GM19438 (cell line): ENCODE results near the gene ZNF23.
"Not testable (repeated sequence)": the region's sequence is repeated elsewhere in the genome, so short reads cannot be mapped to it uniquely, and the experiment has no call there.

ENCODE experiments used
- ATAC-seq: cut with Tn5 transposase; IDR thresholded peaks from one replicate; pipeline ENCODE4 v1.9.1; 2021; ENCODE audit warnings: low read depth; ENCODE audit not compliant: unreplicated experiment

ZNF23 gene

DNA sequence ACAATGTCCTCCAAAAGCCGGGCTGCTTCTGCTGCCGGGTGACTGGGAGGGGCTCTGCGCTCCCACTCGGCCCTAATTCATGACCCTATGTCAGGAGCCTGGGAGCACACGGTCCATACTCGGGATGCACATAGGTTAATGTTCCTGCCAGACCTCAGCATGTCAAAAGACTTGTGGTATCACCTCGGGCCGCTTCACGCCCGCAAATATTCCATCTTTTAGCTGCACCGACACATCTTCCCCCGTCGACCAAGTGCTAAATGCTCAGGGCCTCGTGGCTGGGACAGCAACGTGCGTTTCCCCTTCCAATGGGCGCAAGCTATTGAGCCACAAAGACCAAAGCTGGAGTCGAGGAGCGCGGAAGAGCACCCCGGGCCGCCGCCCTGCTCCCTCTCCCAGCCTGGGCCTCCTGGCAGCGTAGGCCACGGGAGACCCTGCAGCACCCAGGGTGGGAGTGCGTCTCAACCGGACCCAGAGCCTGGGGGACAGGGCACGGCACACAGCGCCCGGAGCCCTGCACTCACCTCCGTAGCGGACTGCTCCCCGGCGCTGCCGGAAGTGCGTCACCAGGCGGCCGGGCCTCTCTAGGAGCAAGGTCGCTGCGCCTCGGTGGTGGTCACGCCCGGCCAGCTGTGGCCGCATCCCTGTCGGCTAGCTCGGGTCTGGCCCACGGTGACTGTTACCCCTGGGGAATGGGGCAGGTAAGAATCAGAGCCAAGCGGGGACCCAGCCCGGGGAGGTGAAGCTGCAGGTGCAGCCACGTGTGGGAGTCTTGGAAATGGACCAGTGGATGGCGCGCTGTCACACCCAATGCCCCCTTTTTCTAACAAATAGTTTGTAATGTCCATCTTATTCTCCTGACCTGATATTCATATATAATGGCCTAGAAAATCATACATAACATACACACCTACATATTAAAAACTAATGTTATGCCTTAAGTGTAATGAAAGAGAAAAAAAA is at the start of gene ZNF23:
TSS of gene ZNF23 (minus strand) at position 562 of the 963 bp plus-strand sequence. CDS start 5,451 bp downstream, outside the sequence.
- ATAC-seq, result peak; percentile 97

DNA sequence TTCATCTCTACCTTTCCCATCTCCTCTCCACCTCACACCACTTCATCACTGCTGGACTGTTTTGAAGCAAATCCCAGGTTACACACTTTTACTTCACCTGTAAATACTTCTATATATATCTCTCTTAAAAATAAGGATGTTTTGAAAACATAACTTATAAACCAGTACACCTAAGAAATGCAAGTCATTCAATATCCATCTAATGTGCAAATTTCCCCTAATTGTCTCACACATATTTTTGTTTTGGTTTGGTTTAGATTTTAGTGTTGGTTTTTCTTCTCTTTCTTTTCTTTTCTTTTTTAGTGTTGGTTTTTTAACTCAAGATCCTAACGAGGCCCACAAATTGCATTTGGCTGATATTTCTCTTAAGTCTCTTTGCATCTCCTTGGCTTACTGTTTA is 45.0 kb upstream of the ZNF23 start:
- no peak for ATAC-seq

DNA sequence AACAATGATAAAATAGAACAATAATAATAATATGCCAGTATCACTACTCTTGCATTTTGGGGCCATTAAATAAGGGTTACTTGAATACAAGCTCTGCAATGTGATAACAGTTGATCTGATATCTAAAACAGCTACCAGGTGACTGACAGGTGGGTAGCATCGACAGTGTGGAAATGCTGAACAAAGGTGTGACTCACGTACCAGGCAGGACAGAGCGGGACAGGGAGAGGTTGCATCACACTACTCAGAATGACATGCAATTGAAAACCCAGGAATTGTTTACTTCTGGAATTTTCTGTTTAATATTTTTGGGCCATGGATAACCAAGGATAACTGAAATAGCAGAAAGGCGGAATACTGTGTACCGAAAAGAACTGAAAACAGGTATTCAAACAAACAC is 42.9 kb upstream of the ZNF23 start:
- ATAC-seq, result no peak

GRCh38 chr16:71504051-71504450 is 42.0 kb upstream of the ZNF23 start:
- not testable (repeated sequence) for ATAC-seq

DNA sequence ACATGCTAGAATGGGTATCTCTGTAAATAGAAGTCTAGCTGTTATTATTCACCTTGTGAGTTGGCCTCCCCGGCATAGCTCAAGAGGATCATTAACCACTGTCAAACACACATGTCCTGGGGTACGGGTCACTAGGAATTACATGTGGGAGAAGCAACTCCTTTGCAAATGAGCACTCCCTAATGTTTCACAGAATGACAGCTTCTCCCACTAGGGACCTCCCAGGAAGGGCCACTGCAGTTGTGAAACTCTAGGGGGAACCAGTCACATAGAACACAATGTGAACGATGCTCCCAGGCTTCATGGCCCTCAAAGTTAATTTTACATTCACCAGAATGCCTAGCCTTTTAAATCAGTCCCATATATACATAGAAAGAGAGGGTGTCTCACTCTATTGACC is 39.5 kb upstream of the ZNF23 start:
- no peak for ATAC-seq

DNA sequence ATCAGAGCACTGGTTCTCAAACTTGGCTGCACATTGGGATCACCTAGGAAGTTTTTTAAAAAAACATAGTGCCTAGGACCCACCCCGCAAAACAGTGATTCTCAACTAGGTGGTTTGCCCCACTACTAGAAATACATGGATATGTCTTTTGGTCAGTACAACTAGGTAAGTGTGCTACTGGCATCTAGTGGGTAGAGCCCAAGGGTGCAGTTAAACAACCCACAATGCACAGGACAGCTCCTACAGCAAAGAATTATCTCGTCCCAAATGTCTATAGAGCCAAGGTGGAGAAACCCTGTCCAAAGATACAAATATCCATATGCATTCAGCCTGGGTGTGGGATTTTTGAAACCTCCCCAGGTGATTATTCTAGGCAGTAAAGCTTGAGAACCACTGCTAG is 38.9 kb upstream of the ZNF23 start:
- no peak for ATAC-seq

DNA sequence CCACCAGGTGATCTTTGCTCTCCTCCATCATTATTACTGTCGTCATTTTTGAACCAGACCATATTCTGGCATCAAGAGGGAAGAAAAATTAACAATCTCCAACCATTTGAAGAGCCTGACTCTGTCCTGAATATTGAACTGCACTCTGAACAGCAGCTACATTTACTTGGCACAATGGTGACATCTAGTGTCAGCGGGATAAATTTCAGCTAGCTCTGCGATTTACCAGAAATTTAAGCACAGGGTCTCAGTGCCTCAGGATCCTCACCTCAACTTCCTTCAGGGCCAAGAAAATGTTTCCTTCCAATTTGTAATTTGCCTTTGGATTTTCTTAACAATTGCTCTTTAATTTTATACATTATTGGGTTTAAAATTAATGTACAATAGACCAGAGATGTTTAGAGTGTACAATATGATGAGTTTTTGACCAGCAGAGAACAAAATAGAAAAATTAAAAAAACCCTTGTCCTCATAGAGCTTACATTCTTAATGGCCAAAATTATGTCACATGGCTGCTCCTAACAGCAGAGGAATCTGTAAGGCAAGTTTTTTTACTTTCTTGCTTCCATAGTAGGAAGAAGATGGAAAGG is 37.8 kb upstream of the ZNF23 start:
- ATAC-seq, result no peak

DNA sequence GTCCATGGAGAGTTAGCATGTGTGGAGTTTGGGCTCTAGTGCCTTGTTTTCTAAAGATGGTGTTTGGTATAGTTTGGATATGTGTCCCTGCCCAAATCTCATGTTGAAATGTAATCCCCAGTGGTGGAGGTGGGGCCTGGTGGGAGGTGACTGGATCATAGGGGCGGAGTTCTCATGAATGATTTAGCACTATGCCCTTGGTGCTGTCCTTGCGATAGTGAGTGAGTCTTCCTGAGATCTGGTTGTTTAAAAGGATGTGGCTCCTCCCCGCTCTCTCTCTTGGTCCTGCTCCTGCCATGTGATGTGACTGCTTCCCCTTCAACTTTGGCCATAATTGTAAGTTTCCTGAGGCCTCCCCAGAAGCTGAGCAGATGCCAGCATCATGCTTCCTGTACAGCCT is 36.0 kb upstream of the ZNF23 start:
- ATAC-seq, result no peak

- ATAC-seq, result no peak
Measured at GRCh38 chr16:71493213-71493612, 31.2 kb upstream of the ZNF23 start.

DNA sequence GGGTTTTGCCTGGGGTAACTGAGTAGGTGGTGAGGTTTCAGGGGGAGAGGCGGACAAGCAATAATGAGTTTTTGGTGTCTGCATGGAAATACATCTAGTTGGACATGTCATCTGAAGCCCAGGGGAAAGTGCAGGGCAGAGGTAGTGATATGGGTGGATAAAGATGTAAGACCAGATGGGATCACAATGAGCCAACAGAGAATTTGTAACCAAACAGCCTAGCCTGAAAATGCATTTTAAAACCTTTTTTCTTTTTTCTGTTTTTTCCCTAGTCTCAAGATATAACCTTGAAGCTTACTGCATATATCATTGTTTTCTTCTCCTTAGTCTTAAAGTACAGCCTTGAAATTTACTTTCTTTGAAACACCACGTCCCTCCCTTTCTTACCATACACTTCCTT is 30.7 kb upstream of the ZNF23 start:
- ATAC-seq, result no peak

- ATAC-seq, result no peak
Measured at GRCh38 chr16:71491054-71491453, 29.0 kb upstream of the ZNF23 start.

- ATAC-seq, result no peak
Measured at GRCh38 chr16:71490361-71490760, 28.3 kb upstream of the ZNF23 start.

GRCh38 chr16:71489122-71489521 is 27.1 kb upstream of the ZNF23 start, which contains the start of gene ZNF19:
Gene ZNF19 (minus strand): TSS chr16:71489324. CDS start chr16:71482114, 7,210 bp downstream.
- ATAC-seq, result no peak

DNA sequence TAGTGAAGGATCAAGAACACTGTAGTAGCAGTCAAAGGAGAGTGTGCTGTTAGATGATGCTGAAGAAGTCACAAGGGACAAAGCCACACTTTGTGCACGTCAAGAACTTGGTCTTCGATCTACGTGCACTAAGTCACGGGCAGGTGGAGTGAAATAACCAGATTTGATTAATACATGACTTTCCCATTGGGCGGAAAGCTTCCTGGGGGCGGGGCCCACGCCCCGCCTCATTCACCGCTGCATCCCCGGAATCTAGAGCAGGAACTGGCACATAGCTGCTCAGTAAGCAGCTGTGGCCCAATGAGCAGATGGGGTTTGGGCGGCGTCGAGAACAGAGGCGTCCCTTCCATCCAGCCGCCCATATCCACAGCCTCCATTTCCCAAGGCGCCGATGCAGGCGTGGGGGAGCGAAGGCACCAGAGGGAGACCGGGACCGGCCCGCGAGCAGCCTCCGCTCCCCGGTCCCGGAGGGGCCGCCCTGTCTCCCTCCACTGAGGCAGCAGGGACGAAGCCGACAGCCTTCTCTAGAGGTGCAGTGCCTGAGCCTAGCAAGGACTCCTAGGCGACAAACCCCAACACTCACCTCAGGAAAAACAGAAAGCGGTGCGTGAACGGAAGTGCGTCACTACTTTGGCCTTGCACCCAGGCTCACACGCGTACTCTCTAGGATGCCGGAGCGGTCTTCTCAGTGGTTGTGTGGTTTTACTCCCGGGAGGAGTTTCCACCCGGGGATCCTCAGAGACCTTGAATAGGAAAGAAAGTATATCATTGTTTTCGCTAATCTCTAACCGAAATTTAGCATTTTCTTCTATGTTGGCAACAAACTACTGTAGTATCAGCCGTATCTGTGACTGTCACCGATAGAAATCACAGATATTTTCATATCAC is 22.2 kb upstream of the ZNF23 start:
- ATAC-seq, result peak; percentile 91

DNA sequence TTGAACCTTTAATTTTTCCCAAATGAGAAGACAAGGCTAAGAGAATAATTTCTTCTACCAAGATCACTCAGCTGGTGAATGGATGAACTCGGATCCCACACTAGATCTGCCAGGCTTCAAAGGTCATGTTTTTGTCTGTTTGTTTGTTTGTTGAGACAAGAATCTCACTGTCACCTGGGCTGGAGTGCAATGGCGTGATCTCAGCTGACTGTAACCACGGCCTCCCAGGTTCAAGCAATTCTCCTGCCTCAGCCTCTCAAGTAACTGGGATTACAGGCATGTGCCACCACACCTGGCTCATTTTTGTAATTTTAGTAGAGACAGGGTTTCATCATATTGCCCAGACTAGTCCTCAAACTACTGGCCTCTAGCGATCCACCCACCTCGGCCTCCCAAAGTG is 20.5 kb upstream of the ZNF23 start:
- ATAC-seq, result no peak

GRCh38 chr16:71480956-71481355 is 18.9 kb upstream of the ZNF23 start:
- ATAC-seq, result no peak

DNA sequence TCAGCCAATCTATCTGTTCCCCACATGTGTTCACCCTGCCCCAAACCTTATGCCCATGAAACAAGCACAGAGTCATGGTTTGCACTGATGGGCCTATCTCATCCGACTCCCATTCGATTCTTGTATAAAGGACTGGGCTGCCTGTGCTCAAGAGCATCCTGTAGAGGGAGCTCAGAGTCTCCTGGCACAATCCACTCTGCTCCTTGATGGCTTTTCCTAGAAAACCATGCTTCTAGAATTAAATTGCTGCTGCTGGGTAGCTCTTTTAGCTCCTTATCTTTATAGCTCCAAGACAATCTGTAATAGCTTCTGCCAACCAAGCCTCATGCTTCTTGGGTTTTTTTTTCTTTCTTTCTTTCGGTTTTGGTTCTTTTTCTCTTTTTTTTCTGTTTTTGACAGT is 17.4 kb upstream of the ZNF23 start:
- ATAC-seq, result no peak

GRCh38 chr16:71476457-71477124 is 14.5 kb upstream of the ZNF23 start:
- no peak for ATAC-seq

DNA sequence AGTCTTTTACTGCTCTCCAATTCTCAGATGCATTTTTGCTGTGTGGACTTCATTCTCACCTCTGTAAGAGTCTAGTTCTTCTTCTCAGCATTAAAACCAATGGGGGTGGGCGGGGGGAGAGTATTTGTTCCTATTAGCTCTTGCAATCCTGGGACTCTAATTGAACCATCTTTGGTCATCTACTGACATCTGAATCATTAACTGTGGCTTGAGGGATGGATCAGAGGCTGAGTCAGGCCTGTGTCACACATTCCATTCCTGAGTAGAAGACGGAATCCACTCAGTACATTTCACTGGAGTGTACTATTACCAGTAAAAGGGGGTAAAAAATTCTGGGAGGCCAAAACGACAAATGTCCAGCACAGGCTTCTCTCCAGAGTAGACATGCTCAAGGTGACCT is 12.8 kb upstream of the ZNF23 start:
- ATAC-seq, result no peak

DNA sequence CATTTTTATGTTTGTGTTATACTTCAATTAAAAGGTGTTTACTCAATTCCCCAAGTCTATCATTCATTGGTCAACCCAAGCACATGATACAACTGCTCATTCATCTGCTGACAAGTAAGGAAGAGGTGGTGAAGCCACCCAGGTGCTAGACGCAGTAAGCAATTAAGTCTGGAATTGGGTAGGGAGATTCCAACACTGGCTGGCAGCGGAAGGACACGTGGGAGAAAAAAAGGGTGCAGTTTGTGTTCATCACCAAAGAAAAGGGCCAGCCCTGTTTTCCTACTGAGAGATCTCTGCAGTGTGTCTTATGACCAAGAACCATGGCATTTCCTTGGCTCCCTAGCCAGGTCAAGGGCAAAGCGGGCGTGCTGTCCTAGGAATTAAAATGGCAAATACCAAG is 11.8 kb upstream of the ZNF23 start:
- ATAC-seq, result no peak
